GM19328 (cell line): ENCODE data around the gene KCNQ1.

ENCODE experiments used
- ATAC-seq: cut with Tn5 transposase; IDR thresholded peaks from one replicate; pipeline ENCODE4 v1.9.1; 2021; ENCODE audit warnings: mild to moderate bottlenecking, moderate library complexity; ENCODE audit not compliant: unreplicated experiment

KCNQ1 gene

DNA sequence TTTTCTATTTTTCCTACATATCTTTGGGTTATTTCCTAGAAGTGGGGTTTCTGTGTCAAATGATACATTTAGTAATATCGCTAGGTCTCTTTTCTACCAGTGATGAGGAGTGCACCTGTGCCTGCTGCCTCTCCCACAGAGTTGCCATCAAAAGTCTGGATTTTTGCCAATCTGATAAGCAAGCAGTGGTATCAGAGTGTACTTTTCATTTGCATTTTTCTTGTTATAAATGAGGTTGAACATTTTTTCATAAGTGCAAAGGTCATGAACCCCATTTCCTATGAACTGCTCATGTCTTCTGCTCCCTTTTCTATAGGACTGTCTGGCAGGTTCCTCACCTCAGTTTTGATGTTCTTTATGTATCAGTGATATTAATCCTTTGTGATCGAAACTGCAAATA is 2.2 kb upstream of the KCNQ1 start:
- no peak for ATAC-seq

GRCh38 chr11:2443406-2443805 is 1.4 kb upstream of the KCNQ1 start:
- ATAC-seq = no peak

DNA sequence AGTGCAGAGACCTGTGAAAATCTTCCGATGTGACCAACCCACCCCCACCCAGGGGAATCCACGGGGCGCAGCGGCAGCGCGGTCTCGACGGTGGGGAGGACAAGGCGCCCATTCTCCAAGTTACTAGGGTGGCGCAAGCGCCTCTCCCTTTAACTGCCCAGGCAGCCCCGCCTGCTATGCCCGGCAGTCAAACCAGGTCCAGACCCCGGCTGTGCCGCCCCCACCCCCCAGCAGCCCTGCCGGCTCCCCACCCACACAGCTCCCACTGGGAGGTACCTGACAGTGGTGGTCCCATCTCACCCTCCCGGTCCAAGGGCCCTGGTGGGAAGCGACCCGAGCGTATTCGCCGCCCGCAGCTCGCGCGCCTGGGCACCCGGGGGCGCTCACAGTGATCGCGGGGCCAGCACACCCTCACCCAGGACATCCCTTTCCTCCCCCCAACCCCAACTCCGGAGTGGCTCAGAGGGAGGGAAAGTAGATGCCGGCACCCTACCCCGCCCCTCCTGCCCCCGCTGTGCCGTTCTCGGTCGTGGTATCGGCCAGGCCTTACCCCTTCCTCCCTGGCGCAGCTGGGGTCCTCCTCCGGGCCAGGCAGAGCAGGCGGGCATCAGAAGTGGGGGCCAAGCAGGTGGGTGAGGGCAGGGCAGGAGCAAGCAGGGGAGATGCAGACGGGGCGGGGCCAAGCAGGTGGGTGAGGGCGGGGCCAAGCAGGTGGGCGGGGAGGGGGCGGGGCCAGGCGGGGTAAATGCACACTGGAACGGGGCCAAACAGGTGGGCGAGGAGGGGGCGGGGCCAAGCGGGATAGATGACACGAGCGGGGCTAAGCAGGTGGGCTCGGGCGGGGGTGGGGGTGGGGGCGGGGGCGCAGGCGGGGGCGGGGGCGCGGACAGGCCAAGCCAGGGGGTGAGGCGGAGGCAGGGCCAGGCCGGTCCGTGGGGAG is 657 bp upstream of the KCNQ1 start, which contains the start of gene TRPM5:
TRPM5 (minus strand) TSS at position 634 of the 940 bp plus-strand sequence. CDS start 21,478 bp downstream, outside the sequence.
- no peak for ATAC-seq

DNA sequence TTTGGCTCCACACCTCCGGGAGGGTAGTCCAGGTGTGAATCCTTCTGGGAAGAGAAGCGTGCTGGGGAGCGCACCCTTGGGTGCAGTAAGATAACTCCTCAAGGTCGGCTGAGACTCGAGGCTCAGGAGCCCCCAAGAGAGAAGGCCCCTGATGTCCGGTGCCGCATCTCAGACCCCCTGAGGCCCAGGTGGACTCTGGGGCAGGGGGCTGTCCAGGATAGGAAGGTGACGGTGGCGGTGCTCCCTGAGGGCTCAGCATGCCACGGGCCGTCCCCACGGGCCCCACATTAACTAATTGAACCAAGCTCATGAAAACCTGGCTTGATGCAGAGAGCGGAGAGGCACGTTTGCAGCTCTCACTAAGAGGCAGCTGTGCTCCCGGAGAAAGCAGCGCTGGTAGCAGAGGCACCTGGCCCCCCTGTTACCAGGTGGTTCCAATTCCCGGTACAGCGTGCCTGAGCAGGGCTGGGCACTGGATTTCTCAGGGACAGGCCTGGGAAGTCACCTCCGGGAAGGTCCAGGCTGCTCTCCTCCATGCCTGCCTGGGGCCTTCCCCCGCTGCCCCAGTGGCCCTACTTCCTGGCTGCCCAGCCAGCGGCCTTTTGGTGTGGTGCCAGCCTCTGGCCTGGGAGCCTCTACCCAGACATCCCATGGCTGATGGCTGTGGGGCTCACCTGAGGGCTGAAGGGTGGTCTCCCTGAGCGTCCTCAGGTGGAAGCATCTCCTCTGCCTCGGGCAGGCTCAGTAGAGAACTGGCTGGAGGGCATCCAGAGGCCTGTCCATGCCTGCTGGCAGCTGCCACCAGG is 1.1 kb downstream of the KCNQ1 start:
- no peak for ATAC-seq

DNA sequence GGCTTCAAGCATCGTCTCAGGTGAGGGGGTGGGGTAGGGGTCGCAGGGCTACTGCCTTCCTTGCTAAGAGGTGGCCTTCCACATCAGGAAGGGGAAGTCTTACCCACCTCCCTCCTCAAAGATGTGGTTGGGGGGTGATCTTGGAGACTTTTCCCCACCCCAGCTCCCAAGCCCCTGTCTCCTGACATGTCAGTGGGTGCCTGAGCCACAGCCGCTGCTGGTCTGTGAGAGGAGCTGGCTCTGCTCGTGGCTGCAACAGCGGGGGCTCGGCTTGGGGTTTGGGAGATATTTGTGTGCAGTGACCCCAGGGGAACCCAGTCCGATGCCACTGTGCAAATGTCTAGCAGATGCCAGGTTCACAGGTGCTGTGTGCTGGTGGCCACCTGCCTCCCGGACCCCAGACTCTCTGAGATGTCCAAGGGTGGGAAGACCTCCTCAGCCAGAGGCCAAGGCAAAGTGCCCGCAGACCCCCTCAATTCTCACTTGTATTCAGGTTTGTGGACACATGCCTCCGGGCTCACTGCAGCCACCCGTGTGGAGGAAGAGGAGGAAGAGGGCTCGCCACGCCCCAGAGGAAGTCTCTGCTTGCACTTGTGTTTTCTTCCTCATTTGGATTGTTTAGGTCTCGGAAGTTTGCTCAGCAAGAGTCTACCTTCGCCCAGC is 1.9 kb downstream of the KCNQ1 start:
- ATAC-seq = no peak

GRCh38 chr11:2447253-2447950 is 2.6 kb downstream of the KCNQ1 start:
- no peak for ATAC-seq

DNA sequence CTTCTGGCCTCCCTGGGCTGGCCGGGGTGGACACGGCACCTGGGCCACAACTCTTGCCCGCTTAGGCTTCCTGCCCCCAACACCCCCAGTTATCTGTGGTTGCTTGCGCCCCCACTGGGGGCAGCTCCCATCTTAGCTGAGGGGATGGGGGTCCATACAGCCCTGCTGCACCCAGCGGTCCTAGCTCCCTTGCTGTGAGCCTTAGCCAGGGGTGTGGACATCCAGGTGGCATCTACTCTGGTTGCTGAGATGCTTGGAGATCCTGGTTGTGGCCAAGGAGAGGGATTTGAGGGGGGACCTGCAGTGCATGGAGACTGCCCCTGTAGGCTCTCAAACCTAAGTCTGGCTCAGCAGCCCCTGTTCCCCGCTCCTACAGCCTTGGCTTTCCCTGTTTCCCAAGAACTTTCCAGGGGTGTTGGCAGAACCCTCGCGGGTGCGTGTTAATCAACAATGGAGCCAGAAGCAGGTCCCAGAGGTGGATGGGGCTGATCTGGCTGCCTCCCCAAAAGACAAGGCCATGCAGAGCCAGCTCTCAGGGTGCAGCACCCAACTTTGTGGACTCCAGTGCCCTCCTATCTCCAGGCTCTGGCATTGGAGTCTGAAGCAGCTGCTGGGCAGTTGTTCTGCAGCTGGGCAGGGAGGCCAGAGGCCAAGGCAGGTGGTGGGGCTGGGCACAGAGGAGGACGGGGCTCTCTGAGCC is 3.3 kb downstream of the KCNQ1 start:
- no peak for ATAC-seq

GRCh38 chr11:2448661-2449547 is 4.1 kb downstream of the KCNQ1 start:
- no peak for ATAC-seq

GRCh38 chr11:2449548-2450320 is 4.9 kb downstream of the KCNQ1 start:
- no peak for ATAC-seq

GRCh38 chr11:2450321-2451041 is 5.7 kb downstream of the KCNQ1 start:
- no peak for ATAC-seq

- ATAC-seq = no peak
These were observed 6.5 kb downstream of the KCNQ1 start for GRCh38 chr11:2451336-2451735.

GRCh38 chr11:2451916-2452315 is 7.1 kb downstream of the KCNQ1 start:
- ATAC-seq = no peak

DNA sequence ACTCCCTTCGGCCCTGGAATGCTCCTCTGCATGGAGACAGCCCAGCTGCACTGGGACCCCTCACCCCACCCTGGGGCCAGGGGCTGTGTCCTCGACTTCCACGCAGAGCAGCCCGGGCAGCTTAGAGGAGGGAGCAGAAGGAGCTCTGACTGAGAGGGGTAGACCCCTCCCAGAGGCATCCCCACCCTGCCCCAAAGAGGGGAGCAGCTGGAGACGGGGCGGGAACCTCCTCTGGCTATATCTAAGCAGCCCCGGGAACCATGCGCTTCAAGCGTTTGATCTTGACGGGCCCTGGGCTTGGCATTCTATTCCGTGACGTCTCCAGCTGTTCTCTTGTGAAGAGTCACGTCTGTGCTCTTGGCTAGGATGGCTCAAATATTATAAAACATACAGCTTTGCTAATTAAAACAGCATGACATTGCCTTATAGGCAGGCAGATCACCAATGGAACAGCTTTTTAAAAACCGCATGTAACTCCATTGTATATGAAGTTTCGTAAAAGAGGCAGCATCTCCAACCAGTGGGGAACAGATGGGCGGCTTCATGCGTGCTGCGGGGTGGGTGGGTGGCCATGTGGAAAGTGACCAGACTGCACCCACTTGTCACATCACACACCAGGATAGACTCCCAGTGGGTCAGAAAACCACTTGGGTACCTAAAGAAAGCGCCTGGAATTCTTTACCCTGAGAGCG is 7.7 kb downstream of the KCNQ1 start:
- ATAC-seq = no peak

- no peak for ATAC-seq
These were observed 8.6 kb downstream of the KCNQ1 start for GRCh38 chr11:2453436-2453835.

DNA sequence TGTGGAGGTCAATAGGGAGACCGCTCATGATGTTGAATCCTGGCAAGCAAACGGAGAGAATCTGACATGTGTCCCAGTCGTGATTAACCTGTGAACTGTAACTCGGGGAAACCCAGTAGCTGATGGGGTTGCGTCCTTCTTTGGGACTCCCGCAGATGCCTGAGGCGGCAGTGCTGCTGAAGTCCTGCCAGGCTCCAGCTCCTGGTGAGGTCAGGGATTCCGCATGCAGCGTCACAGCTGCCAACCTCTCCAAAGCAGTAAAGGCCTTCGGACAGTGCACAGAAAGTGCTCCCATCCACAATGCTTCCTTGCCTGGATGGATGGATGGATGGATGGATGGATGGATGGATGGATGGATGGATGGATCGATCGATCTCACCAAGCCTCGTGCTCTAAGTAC is 13.5 kb downstream of the KCNQ1 start:
- ATAC-seq = no peak

DNA sequence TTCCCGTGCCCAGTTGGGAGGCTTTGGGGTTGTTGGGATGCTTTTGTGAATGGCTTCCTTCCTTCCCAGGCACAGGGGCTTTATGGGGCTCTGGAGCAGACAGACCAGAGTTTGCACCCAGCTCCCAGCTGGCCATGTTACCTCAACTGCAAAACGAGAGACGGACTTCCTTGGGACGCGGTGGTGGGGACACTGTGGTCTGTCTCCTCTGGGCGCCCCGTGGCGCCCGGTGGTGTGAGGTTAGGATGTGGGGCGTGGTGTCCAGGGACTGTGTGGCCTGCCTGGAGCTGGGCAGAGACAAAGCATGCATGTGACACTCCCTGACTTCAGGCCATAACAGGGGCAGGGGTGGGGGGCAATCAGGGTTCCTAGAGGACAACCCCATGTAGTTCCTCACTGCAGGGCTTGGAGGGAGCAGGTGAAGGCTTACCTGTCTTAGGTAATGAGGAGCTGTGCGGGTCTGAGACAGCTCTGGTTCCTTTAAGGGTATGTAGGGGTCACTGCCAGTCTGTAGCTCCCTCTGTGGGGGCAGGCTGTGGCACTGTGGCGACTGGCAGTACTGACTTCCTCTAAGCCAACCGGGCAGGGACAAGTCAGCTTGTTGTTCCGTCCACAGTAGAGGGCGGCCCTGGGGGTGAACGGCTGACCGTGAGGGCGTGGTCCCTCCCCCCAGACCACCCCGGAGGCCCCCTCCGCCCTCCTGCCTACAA is 14.4 kb downstream of the KCNQ1 start:
- no peak for ATAC-seq
